A673 (cell line): ENCODE data around the gene FBXO17. TPM values are rescaled to one million over a fixed set of nuclear protein-coding genes. Genes with fewer than 3 reads are reported as not detected.

Experiments used
- BruUV-seq: library from RNA; stranded (reverse); fragments of 400-500 nt; replicated peaks from 2 replicates; lab custom pipeline; 2021; lab: Mats Ljungman, UMichigan
- CTCF ChIA-PET: fragments of 300-600 bp; sonication (Branson Sonifier 250); formaldehyde crosslinking; loops from one replicate; lab custom pipeline; 2022; ENCODE audit warnings: antibody characterized with exemption; lab: Charles Lee
- POLR2A ChIA-PET: fragments of 300-600 bp; sonication (Branson Sonifier 250); formaldehyde crosslinking; loops from one replicate; lab custom pipeline; 2022; ENCODE audit warnings: antibody characterized with exemption; ENCODE audit not compliant: low non-redundant PET; lab: Charles Lee
- DNase-seq: peaks from one replicate; pipeline ENCODE4 v3.0.0-alpha.2; 2015; ENCODE audit warnings: low spot score
- H3K27ac ChIP-seq: fragments of 200-600 bp; sonication (generic); 2 replicates; pipeline ENCODE4 v1.5.1; 2016; ENCODE audit warnings: mixed run types, low read depth, mild to moderate bottlenecking, mixed read lengths, antibody characterized with exemption, low read length; ENCODE audit not compliant: poor library complexity, severe bottlenecking
- H3K27me3 ChIP-seq: fragments of 200-600 bp; sonication (generic); replicated peaks from 2 replicates; pipeline ENCODE4 v1.6.1; 2017; ENCODE audit warnings: mixed run types, low read depth, mild to moderate bottlenecking, mixed read lengths, antibody characterized with exemption, low read length; ENCODE audit not compliant: insufficient read depth, poor library complexity
- H3K36me3 ChIP-seq: fragments of 200-600 bp; sonication (generic); 2 replicates; pipeline ENCODE4 v1.6.1; 2016; ENCODE audit warnings: mixed run types, mild to moderate bottlenecking, mixed read lengths, antibody characterized with exemption, low read length; ENCODE audit not compliant: insufficient read depth, poor library complexity, severe bottlenecking
- H3K4me1 ChIP-seq: fragments of 200-600 bp; sonication (generic); 2 replicates; pipeline ENCODE4 v1.6.1; 2017; ENCODE audit warnings: mixed run types, mild to moderate bottlenecking, mixed read lengths, antibody characterized with exemption, low read length; ENCODE audit not compliant: insufficient read depth, poor library complexity, severe bottlenecking
- H3K4me3 ChIP-seq: fragments of 200-600 bp; sonication (generic); 2 replicates; pipeline ENCODE4 v1.5.1; 2016; ENCODE audit warnings: low read depth, mixed run types, mild to moderate bottlenecking, mixed read lengths, low read length; ENCODE audit not compliant: poor library complexity, severe bottlenecking
- H3K9me3 ChIP-seq: fragments of 200-600 bp; sonication (generic); 2 replicates; pipeline ENCODE4 v1.6.1; 2016; ENCODE audit warnings: mixed run types, low read depth, mild to moderate bottlenecking, mixed read lengths, antibody characterized with exemption, low read length; ENCODE audit not compliant: poor library complexity, severe bottlenecking
- CTCF ChIP-seq: fragments of 300-800, 200-600 bp; sonication (generic); conservative IDR thresholded peaks from 2 replicates; pipeline ENCODE4 v1.5.1; 2017; ENCODE audit warnings: low read depth, mild to moderate bottlenecking, antibody characterized with exemption, low read length, moderate library complexity, mixed read lengths
- EZH2 ChIP-seq: fragments of 200-600 bp; sonication (generic); IDR thresholded peaks from 2 replicates; pipeline ENCODE4 v1.6.1; 2017; ENCODE audit warnings: borderline replicate concordance, low read depth, mild to moderate bottlenecking, mixed read lengths, antibody characterized with exemption, low read length; ENCODE audit not compliant: poor library complexity, severe bottlenecking
- intact Hi-C: fragments of 100-400 bp; cut with micrococcal nuclease; formaldehyde crosslinking; loops from one replicate; pipeline ENCODE4 v1.10.0; 2022; ENCODE audit not compliant: unreplicated experiment
- total RNA-seq: library from RNA; stranded (reverse); gene quantifications from 2 replicates; pipeline ENCODE4 v1.2.3, GENCODE V29; 2021

Gene FBXO17
- total RNA-seq, 1 experiment from 2014 or later, result 26.0 TPM

- no peak for DNase-seq
- H3K4me1 ChIP-seq, result peaks cover 6% of the 10 kb centered on the region
- ChIA-PET POLR2A (no interaction called here), CTCF (no interaction called here)
- no peak for TF ChIP-seq CTCF
- no peak overlapping the region for H3K27ac ChIP-seq
- no peak overlapping the region for H3K4me3 ChIP-seq
- peaks cover 9% of the 10 kb centered on the region for H3K36me3 ChIP-seq
- BruUV-seq, result no TSS peak
- intact Hi-C loops, result no loop called here
- H3K9me3 ChIP-seq, result no peaks in the 10 kb centered on the region
- no peaks in the 10 kb centered on the region for H3K27me3 ChIP-seq
Observed at GRCh38 chr19:38945562-38946228, 29.8 kb downstream of the FBXO17 start.

DNA sequence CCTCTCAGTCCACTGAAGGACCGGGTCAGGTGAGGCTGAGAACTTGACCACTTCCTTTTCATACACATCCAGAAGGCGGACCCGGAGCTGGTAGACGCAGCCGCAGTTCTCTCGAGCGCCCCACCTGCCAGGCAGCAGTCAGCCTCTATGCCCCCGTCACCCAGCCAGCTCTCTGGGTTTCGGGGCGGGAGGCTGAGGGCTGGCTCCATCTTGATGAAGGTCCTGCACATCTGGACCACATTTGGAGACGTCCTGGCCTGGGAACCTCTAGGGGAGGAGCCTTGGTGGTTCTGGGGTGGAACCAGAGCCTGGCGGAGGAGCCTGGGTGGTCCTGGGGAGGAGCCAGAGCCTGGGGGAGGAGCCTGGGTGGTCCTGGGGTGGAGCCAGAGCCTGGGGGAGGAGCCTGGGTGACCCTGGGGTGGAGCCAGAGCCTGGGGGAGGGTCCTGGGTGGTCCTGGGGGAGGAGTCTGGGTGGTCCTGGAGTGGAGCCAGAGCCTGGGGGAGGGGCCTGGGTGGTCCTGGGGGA, 30.5 kb downstream of the FBXO17 start:
- Histone ChIP-seq H3K4me3 (no peak overlapping the region), H3K36me3 (peaks cover 9% of the 10 kb centered on the region), H3K9me3 (no peaks in the 10 kb centered on the region), H3K4me1 (peaks cover 5% of the 10 kb centered on the region), H3K27me3 (no peaks in the 10 kb centered on the region), H3K27ac (no peak overlapping the region)
- intact Hi-C loops, result no loop called here
- no peak for DNase-seq
- BruUV-seq, result no TSS peak
- ChIA-PET POLR2A (no interaction called here), CTCF (no interaction called here)
- TF ChIP-seq EZH2, result no peak
- no peak for TF ChIP-seq CTCF

DNA sequence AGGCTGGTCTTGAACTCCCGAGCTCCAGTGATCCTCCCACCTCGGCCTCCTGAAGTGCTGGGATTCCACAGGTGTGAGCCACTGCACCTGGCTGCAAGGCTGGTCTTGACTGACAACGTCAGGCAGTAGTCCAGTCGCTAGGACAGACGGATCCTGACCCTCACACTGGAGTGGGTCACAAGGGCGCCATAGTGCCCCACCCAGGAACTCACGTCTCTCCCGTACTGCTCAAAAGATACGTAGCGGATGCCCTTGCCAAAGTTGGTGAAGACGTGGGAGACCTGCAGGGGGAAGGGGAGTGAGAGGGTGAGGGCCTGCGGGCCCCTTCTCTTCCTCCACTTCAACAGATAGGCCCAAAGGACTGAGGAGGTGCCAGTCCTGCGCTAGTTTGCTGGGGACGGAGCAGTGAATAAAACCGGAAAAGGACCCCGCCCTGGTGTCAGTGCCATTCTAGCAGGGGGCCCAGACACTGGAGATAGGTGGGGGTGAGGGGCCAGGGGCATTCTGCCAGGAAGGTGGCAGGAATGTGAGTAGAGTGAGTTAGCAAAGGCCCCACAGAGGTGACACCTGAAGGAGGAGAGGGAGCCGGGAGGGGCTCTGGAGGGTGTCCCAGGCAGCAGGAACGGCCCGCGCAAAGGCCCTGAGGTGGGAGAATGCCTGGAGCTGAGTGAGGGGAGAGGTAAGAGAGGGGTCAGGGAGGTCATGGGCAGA, 32.9 kb downstream of the FBXO17 start:
- BruUV-seq, result no TSS peak
- Histone ChIP-seq H3K36me3 (peaks cover 9% of the 10 kb centered on the region), H3K27ac (no peak overlapping the region), H3K27me3 (no peaks in the 10 kb centered on the region), H3K4me1 (peaks cover 11% of the 10 kb centered on the region), H3K4me3 (no peak overlapping the region), H3K9me3 (no peaks in the 10 kb centered on the region)
- no peak for TF ChIP-seq CTCF
- TF ChIP-seq EZH2, result no peak
- ChIA-PET POLR2A (no interaction called here), CTCF (no interaction called here)
- intact Hi-C loops, result no loop called here
- DNase-seq, result no peak
